Vagina (tissue), 2 donors: Measurements from ENCODE around the gene WDFY3.

Experiments used
- CTCF ChIP-seq, 3 experiments: fragments of 450-650 bp in 2 of 3; fragments of 200-600 bp in 1 of 3; sonication (generic) in 1 of 3; IDR thresholded peaks; one replicate each; pipeline ENCODE4 v1.5.1; 2017 to 2019; ENCODE audit warnings: antibody characterized with exemption in 3 of 3, mild to moderate bottlenecking in 2 of 3, moderate library complexity in 2 of 3
- POLR2AphosphoS5 ChIP-seq, 2 donors: sonication (generic); formaldehyde crosslinking; IDR thresholded peaks; one replicate each; pipeline ENCODE4 v1.9.0; 2017; ENCODE audit warnings: antibody characterized with exemption in 2 of 2, mild to moderate bottlenecking in 2 of 2, low read depth in 1 of 2; ENCODE audit not compliant: insufficient read depth in 1 of 2

- no peak for TF ChIP-seq CTCF (IDR thresholded peaks at IDR 0.05)
- no peak for TF ChIP-seq POLR2AphosphoS5 (IDR thresholded peaks at IDR 0.05; ENCODE audit: insufficient read depth in 1 of 2, low read depth in 1 of 2)
Observed at GRCh38 chr4:84948056-84948455, 18.4 kb downstream of the WDFY3 start.
